ENCODE results near the gene MAST2. TPM values are rescaled to one million over a fixed set of nuclear protein-coding genes. Genes with fewer than 3 reads are reported as not detected.

The MAST2 gene
- total RNA-seq, 1 donor from 2014 or later: 61.0 TPM

- intact Hi-C loops (cut with DNase I): loop anchor here (5.0 kb wide), 2 partner anchors 81 to 131 kb away; partner anchors contain the start of genes IPP and MAST2
- no peaks in the 10 kb centered on the region for H3K27me3 ChIP-seq
- TF ChIP-seq, protein P1, sequence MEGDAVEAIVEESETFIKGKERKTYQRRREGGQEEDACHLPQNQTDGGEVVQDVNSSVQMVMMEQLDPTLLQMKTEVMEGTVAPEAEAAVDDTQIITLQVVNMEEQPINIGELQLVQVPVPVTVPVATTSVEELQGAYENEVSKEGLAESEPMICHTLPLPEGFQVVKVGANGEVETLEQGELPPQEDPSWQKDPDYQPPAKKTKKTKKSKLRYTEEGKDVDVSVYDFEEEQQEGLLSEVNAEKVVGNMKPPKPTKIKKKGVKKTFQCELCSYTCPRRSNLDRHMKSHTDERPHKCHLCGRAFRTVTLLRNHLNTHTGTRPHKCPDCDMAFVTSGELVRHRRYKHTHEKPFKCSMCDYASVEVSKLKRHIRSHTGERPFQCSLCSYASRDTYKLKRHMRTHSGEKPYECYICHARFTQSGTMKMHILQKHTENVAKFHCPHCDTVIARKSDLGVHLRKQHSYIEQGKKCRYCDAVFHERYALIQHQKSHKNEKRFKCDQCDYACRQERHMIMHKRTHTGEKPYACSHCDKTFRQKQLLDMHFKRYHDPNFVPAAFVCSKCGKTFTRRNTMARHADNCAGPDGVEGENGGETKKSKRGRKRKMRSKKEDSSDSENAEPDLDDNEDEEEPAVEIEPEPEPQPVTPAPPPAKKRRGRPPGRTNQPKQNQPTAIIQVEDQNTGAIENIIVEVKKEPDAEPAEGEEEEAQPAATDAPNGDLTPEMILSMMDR (IDR thresholded peaks at IDR 0.05): no peak
- no peak overlapping the region for H3K4me3 ChIP-seq
- no peaks in the 10 kb centered on the region for H3K36me3 ChIP-seq
- no peak for DNase-seq (ENCODE audit: low spot score in 2 of 2)
- H3K4me1 ChIP-seq: no peaks in the 10 kb centered on the region
- H3K27ac ChIP-seq: peak overlapping the region in 1 of 2 donors; percentile 8
- H3K9me3 ChIP-seq: no peaks in the 10 kb centered on the region
These were observed 80.2 kb downstream of the MAST2 start for GRCh38 chr1:45883658-45884057.

DNA sequence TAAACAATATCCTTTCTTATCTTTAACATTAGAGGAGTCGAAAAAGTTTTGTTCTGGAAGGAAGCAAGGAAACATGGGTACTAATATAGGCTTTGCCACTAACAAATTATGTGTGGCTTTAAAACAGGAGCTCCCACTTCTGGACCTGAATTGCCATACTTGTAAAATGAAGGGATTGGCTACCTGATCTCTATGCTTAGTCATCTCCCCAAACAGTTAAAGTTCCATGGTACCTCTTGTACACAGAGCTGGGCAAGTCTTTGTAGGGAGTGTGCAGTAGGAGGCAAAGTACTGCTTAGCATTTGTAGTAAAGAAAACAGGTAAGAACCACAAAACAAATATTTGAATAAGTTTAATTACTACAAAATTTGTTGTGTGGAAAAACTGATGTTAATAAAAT is 81.3 kb downstream of the MAST2 start:
- Histone ChIP-seq H3K4me3 (no peak overlapping the region), H3K9me3 (no peaks in the 10 kb centered on the region), H3K27me3 (no peaks in the 10 kb centered on the region), H3K4me1 (no peaks in the 10 kb centered on the region), H3K36me3 (no peaks in the 10 kb centered on the region), H3K27ac (no peak overlapping the region)
- TF ChIP-seq, protein P1 (IDR thresholded peaks at IDR 0.05): no peak
- DNase-seq (ENCODE audit: low spot score in 2 of 2): no peak
- intact Hi-C loops (cut with DNase I): loop anchor here (5.0 kb wide), 2 partner anchors 82 to 132 kb away; partner anchors contain the start of genes IPP and MAST2

DNA sequence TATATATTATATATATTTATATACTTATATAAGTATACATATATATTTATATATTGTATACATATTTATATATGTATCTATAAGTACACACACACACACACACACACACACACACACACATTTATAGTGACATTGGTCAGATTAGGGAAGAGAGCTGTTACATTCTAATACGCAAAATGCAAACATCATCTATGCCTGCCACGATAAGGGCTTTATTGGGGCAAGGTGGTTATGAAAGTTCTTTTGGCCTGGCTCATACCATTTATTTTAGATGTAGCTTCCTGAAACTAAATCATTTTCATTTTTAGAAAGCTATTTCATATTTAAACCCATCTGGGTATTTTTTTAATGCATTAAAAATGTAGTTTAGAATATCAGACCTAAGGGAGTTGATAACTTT is 82.8 kb downstream of the MAST2 start:
- TF ChIP-seq, protein P1 (IDR thresholded peaks at IDR 0.05): no peak
- DNase-seq (ENCODE audit: low spot score in 2 of 2): no peak
- intact Hi-C loops (cut with DNase I): no loop called here
- Histone ChIP-seq H3K36me3 (no peaks in the 10 kb centered on the region), H3K27me3 (no peaks in the 10 kb centered on the region), H3K4me1 (peaks cover 0 to 2% of the 10 kb centered on the region in 2 donors), H3K27ac (no peak overlapping the region), H3K4me3 (no peak overlapping the region), H3K9me3 (no peaks in the 10 kb centered on the region)

- Histone ChIP-seq H3K4me3 (no peak overlapping the region), H3K4me1 (peaks cover 0 to 8% of the 10 kb centered on the region in 2 donors), H3K36me3 (no peaks in the 10 kb centered on the region), H3K27me3 (no peaks in the 10 kb centered on the region), H3K9me3 (no peaks in the 10 kb centered on the region), H3K27ac (no peak overlapping the region)
- TF ChIP-seq, protein P1 (IDR thresholded peaks at IDR 0.05): no peak
- intact Hi-C loops (cut with DNase I): no loop called here
- no peak for DNase-seq (ENCODE audit: low spot score in 2 of 2)
These were observed 83.9 kb downstream of the MAST2 start for GRCh38 chr1:45887156-45887842.

DNA sequence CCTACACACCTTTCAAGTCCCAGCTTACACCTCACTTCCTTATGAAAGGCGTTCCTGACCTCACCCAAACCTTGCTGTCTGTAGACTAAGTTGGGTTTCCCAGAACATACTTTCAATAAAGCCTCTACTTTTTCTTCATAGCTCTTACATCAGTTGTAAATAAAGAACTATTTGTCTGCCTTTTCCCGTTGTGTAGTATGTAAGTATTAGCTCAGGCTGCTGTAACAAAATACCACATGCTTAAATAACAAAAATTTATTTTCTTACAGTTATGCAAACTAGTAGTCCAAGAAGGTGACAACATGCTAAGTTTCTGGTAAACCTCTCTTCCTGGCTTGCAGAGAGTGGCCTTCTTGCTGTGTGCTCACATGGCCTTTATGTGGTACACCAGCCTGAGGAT is 86.7 kb downstream of the MAST2 start:
- H3K36me3 ChIP-seq: no peaks in the 10 kb centered on the region
- no peak for DNase-seq (ENCODE audit: low spot score in 2 of 2)
- no peak overlapping the region for H3K27ac ChIP-seq
- peaks cover 0 to 13% of the 10 kb centered on the region in 2 donors for H3K4me1 ChIP-seq
- intact Hi-C loops (cut with DNase I): loop anchor here (5.0 kb wide), 1 partner anchor 292 kb away; no protein-coding TSS in a partner anchor
- no peaks in the 10 kb centered on the region for H3K27me3 ChIP-seq
- H3K9me3 ChIP-seq: no peaks in the 10 kb centered on the region
- TF ChIP-seq, protein P1 (IDR thresholded peaks at IDR 0.05): no peak
- H3K4me3 ChIP-seq: no peak overlapping the region
